Fibroblast of lung (primary cell): ENCODE data around the gene LRCH3. TPM values are rescaled to one million over a fixed set of nuclear protein-coding genes. Genes with fewer than 3 reads are reported as not detected.

ENCODE experiments used
- DNase-seq, 2 donors: peaks; one replicate each; pipeline versions ENCODE4 v3.0.0 to v3.0.0-alpha.2; 2010; ENCODE audit warnings: low read depth in 2 of 2
- H2AFZ ChIP-seq: 2 replicates; pipeline ENCODE4 v1.5.1; 2012; ENCODE audit warnings: low read length, control low read depth, inconsistent platforms
- H3K27ac ChIP-seq: 2 replicates; pipeline ENCODE4 v1.5.1; 2011; ENCODE audit warnings: low read length, control low read depth; ENCODE audit not compliant: insufficient read depth
- H3K27me3 ChIP-seq: 2 replicates; pipeline ENCODE4 v1.5.1; 2011; ENCODE audit warnings: mild to moderate bottlenecking, low read length; ENCODE audit not compliant: control insufficient read depth, insufficient read depth
- H3K36me3 ChIP-seq: 2 replicates; pipeline ENCODE4 v1.5.1; 2011; ENCODE audit warnings: low read length; ENCODE audit not compliant: control insufficient read depth, insufficient read depth
- H3K4me1 ChIP-seq: 2 replicates; pipeline ENCODE4 v1.5.1; 2011; ENCODE audit warnings: low read length; ENCODE audit not compliant: control insufficient read depth, insufficient read depth; ENCODE audit errors: extremely low read depth
- H3K4me2 ChIP-seq: 2 replicates; pipeline ENCODE4 v1.5.1; 2011; ENCODE audit warnings: low read length, control low read depth; ENCODE audit not compliant: insufficient read depth; ENCODE audit errors: extremely low read depth
- H3K4me3 ChIP-seq, 4 experiments: fragments of 200-600 bp in 1 of 4; sonication (generic) in 1 of 4; replicated peaks in 1 of 4; 2 replicates each; pipeline ENCODE4 v1.5.1; 2011 to 2016; ENCODE audit warnings: low read length in 4 of 4, low read depth in 3 of 4, mild to moderate bottlenecking in 3 of 4, control low read depth in 2 of 4, inconsistent platforms in 1 of 4, mixed read lengths in 1 of 4; ENCODE audit not compliant: insufficient read depth in 1 of 4; ENCODE audit errors: control extremely low read depth in 1 of 4
- H3K79me2 ChIP-seq: 2 replicates; pipeline ENCODE4 v1.5.1; 2012; ENCODE audit warnings: mild to moderate bottlenecking, low read length, inconsistent platforms; ENCODE audit not compliant: control insufficient read depth, insufficient read depth
- H3K9ac ChIP-seq: 2 replicates; pipeline ENCODE4 v1.5.1; 2011; ENCODE audit warnings: mild to moderate bottlenecking, low read length, control low read depth; ENCODE audit not compliant: insufficient read depth
- H3K9me3 ChIP-seq: 2 replicates; pipeline ENCODE4 v1.5.1; 2012; ENCODE audit warnings: low read depth, low read length; ENCODE audit not compliant: control insufficient read depth, insufficient read depth
- H4K20me1 ChIP-seq: 2 replicates; pipeline ENCODE4 v1.5.1; 2011; ENCODE audit warnings: low read length; ENCODE audit not compliant: control insufficient read depth, insufficient read depth; ENCODE audit errors: extremely low read depth
- CTCF ChIP-seq, 2 donors: IDR thresholded peaks in 1 of 2; conservative IDR thresholded peaks in 1 of 2; 1 replicate in 1 of 2; 2 replicates in 1 of 2; pipeline ENCODE4 v1.5.1; 2011 to 2012; ENCODE audit warnings: low read length in 2 of 2, control low read depth in 1 of 2, inconsistent platforms in 1 of 2, low read depth in 1 of 2, mild to moderate bottlenecking in 1 of 2
- EZH2 ChIP-seq: IDR thresholded peaks from 2 replicates; pipeline ENCODE4 v1.5.1; 2012; ENCODE audit warnings: low read length, control low read depth, mild to moderate bottlenecking; ENCODE audit errors: missing control alignments
- polyA plus RNA-seq, 2 donors: library from polyadenylated mRNA; depleted of rRNA in 1 of 2; stranded (reverse) in 1 of 2; unstranded in 1 of 2; fragments of >200 nt; gene quantifications; 2 replicates each; pipeline ENCODE4 v1.2.1, GENCODE V29; 2011 to 2012; ENCODE audit warnings: missing spikeins in 1 of 2
- total RNA-seq: library from RNA; depleted of rRNA; stranded (reverse); fragments of >200 nt; gene quantifications from 2 replicates; pipeline ENCODE4 v1.2.1, GENCODE V29; 2014

The LRCH3 gene
- total and polyA plus RNA-seq, 2 donors (not counting 1 experiment from before 2014, with no cell fraction given), result 42.9 to 87.2 TPM

GRCh38 chr3:197892162-197892561 is 101.1 kb downstream of the LRCH3 start:
- no peaks in the 10 kb centered on the region for H3K36me3 ChIP-seq
- H3K9ac ChIP-seq, result no peak overlapping the region
- H3K4me1 ChIP-seq, result no peaks in the 10 kb centered on the region
- H2AFZ ChIP-seq, result no peak overlapping the region
- TF ChIP-seq CTCF (conservative IDR thresholded peaks at IDR 0.05 in 1 of 2, IDR thresholded peaks at IDR 0.05 in 1 of 2; ENCODE audit: low read depth in 1 of 2, low read length in 2 of 2), result no peak
- H3K27ac ChIP-seq, result no peak overlapping the region
- no peaks in the 10 kb centered on the region for H3K27me3 ChIP-seq
- H3K4me2 ChIP-seq, result no peak overlapping the region
- no peak for DNase-seq
- no peak overlapping the region for H3K4me3 ChIP-seq
- no peaks in the 10 kb centered on the region for H3K9me3 ChIP-seq
- H4K20me1 ChIP-seq, result no peaks in the 10 kb centered on the region
- H3K79me2 ChIP-seq, result no peaks in the 10 kb centered on the region

GRCh38 chr3:197896421-197896820 is 105.4 kb downstream of the LRCH3 start:
- Histone ChIP-seq H4K20me1 (no peaks in the 10 kb centered on the region), H3K36me3 (no peaks in the 10 kb centered on the region), H3K4me3 (no peak overlapping the region), H3K4me2 (no peak overlapping the region), H3K27me3 (no peaks in the 10 kb centered on the region), H3K9me3 (no peaks in the 10 kb centered on the region), H3K4me1 (no peaks in the 10 kb centered on the region), H2AFZ (no peak overlapping the region), H3K27ac (no peak overlapping the region), H3K79me2 (no peaks in the 10 kb centered on the region), H3K9ac (no peak overlapping the region)
- no peak for DNase-seq
- TF ChIP-seq EZH2, result no peak
- no peak for TF ChIP-seq CTCF (conservative IDR thresholded peaks at IDR 0.05 in 1 of 2, IDR thresholded peaks at IDR 0.05 in 1 of 2; ENCODE audit: low read depth in 1 of 2, low read length in 2 of 2)

GRCh38 chr3:197899833-197900478 is 108.9 kb downstream of the LRCH3 start:
- no peaks in the 10 kb centered on the region for H4K20me1 ChIP-seq
- no peaks in the 10 kb centered on the region for H3K9me3 ChIP-seq
- H3K79me2 ChIP-seq, result no peaks in the 10 kb centered on the region
- no peak overlapping the region for H3K4me3 ChIP-seq
- no peak overlapping the region for H3K27ac ChIP-seq
- no peak overlapping the region for H3K9ac ChIP-seq
- H3K4me2 ChIP-seq, result no peak overlapping the region
- H2AFZ ChIP-seq, result no peak overlapping the region
- no peak for DNase-seq
- no peaks in the 10 kb centered on the region for H3K36me3 ChIP-seq
- H3K4me1 ChIP-seq, result no peaks in the 10 kb centered on the region
- H3K27me3 ChIP-seq, result no peaks in the 10 kb centered on the region
- TF ChIP-seq CTCF (conservative IDR thresholded peaks at IDR 0.05 in 1 of 2, IDR thresholded peaks at IDR 0.05 in 1 of 2; ENCODE audit: low read depth in 1 of 2, low read length in 2 of 2) (no peak), EZH2 (no peak)
